H1 (cell line): ENCODE measurements around the gene MBNL1. TPM values are rescaled to one million over a fixed set of nuclear protein-coding genes. Genes with fewer than 3 reads are reported as not detected.
A peak's percentile ranks its signal among the peaks of the same experiment; 100 is the strongest.

ENCODE experiments used
- RBBP5 ChIP-seq: IDR thresholded peaks from 2 replicates; pipeline ENCODE4 v1.7.1; 2012; ENCODE audit warnings: low read depth, mild to moderate bottlenecking, inconsistent platforms, low read length, moderate library complexity, borderline replicate concordance
- polyA plus RNA-seq, 7 experiments: library from polyadenylated mRNA; depleted of rRNA in 3 of 7; stranded (reverse) in 5 of 7; unstranded in 2 of 7; fragments of >200 nt in 5 of 7; fragments of 200-250 nt in 2 of 7; gene quantifications; 1 replicate in 5 of 7; 2 replicates in 1 of 7; 4 replicates in 1 of 7; pipeline versions ENCODE4 v1.2.1 to v1.2.3, GENCODE V29; 2011 to 2013; ENCODE audit warnings: missing spikeins in 2 of 7, mixed read lengths in 2 of 7
- total RNA-seq: library from RNA; stranded (reverse); fragmentation: NEBNext Ultra II Directional; extraction: Animal tissue kit (Norgen Biotek cat#: 25700); gene quantifications from 2 replicates; pipeline ENCODE4 v1.2.1, GENCODE V29; 2021

Gene MBNL1
- total and polyA plus RNA-seq, 2 of the 8 experiments (the other 6 are each of a cell fraction or from before 2014, with no cell fraction given) = 5.0 to 16.4 TPM

GRCh38 chr3:152269056-152269830 is 514 bp downstream of the MBNL1 start (continued):
- peak; percentile 96; the same call in 1 of the 2 replicates for TF ChIP-seq RBBP5
